ENCODE measurements around the gene SETD1B. TPM values are rescaled to one million over a fixed set of nuclear protein-coding genes. Genes with fewer than 3 reads are reported as not detected.
"Not testable (repeated sequence)": the region's sequence is repeated elsewhere in the genome, so short reads cannot be mapped to it uniquely, and the experiment has no call there.

SETD1B gene
- total RNA-seq (ENCODE audit: low replicate concordance): 1.8 and 4.4 TPM in 2 replicates

DNA sequence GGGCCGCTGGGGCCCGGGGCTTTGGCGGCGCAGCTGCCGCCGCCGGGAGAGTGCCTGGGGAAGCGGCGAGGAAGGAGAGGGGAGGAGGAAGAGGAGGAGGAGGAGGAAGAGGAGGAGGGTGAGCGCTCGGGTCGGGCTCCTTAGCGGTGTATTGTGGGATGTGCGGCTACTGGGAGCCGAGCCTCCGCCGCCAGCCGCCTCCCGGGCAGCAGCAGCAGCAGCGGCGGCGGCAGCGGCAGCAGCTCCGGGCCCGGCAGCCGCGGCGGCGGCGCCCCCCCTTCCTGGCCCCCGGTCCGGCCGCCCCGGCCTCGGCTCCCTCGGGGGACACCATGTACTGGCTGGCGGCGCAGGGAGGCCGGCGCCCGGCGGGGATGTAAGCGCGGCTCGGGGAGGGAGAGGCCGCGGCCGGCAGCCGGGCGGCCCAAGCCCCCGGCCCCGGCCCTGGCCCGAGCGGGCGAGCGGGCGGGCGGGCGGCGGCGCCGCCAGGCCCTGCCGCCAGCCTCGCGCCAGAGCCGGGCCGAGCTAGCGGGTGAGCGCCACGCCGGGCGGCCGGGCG, at the start of gene SETD1B:
Gene SETD1B (plus strand): TSS at position 149 of the 556 bp plus-strand sequence. CDS start 729 bp downstream, outside the sequence.
- H3K27me3 Mint-ChIP-seq (ENCODE audit: insufficient read depth, low read depth): peaks cover 12% of the 10 kb centered on the region
- Histone ChIP-seq H3K9me3 (ENCODE audit: low read depth) (no peaks in the 10 kb centered on the region), H3K4me1 (peaks cover 21% of the 10 kb centered on the region), H3K27me3 (no peaks in the 10 kb centered on the region), H3F3A (ENCODE audit: low read depth) (peaks cover 49% of the 10 kb centered on the region), H3K4me3 (peak within 1 kb of the TSS; percentile 84), H4K20me1 (ENCODE audit: low read depth) (peaks cover 45% of the 10 kb centered on the region), H3K27ac (peak within 1 kb of the TSS; percentile 96), H3K9ac (peak within 1 kb of the TSS; percentile 47), H3K4me2 (peak within 1 kb of the TSS; percentile 99), H2AFZ (replicated peaks) (no peak within 1 kb of the TSS), H3K36me3 (no peaks in the 10 kb centered on the region), H3K79me2 (ENCODE audit: low read depth) (peaks cover 89% of the 10 kb centered on the region)
- peak; percentile 72 for DNase-seq (ENCODE audit: low spot score)
- peak within 1 kb of the TSS; percentile 97 for H3K4me3 Mint-ChIP-seq
- H3K4me1 Mint-ChIP-seq: peaks cover 29% of the 10 kb centered on the region
- H3K9me3 Mint-ChIP-seq: no peaks in the 10 kb centered on the region
- TF ChIP-seq, protein P1, sequence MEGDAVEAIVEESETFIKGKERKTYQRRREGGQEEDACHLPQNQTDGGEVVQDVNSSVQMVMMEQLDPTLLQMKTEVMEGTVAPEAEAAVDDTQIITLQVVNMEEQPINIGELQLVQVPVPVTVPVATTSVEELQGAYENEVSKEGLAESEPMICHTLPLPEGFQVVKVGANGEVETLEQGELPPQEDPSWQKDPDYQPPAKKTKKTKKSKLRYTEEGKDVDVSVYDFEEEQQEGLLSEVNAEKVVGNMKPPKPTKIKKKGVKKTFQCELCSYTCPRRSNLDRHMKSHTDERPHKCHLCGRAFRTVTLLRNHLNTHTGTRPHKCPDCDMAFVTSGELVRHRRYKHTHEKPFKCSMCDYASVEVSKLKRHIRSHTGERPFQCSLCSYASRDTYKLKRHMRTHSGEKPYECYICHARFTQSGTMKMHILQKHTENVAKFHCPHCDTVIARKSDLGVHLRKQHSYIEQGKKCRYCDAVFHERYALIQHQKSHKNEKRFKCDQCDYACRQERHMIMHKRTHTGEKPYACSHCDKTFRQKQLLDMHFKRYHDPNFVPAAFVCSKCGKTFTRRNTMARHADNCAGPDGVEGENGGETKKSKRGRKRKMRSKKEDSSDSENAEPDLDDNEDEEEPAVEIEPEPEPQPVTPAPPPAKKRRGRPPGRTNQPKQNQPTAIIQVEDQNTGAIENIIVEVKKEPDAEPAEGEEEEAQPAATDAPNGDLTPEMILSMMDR (IDR thresholded peaks at IDR 0.05): no peak
- no peak for TF ChIP-seq EZH2 (IDR thresholded peaks at IDR 0.05)
- no peak for TF ChIP-seq EZH2phosphoT487 (IDR thresholded peaks at IDR 0.05)
- H3K36me3 Mint-ChIP-seq: peaks cover 14% of the 10 kb centered on the region
- peak within 1 kb of the TSS; percentile 100 for H3K27ac Mint-ChIP-seq

DNA sequence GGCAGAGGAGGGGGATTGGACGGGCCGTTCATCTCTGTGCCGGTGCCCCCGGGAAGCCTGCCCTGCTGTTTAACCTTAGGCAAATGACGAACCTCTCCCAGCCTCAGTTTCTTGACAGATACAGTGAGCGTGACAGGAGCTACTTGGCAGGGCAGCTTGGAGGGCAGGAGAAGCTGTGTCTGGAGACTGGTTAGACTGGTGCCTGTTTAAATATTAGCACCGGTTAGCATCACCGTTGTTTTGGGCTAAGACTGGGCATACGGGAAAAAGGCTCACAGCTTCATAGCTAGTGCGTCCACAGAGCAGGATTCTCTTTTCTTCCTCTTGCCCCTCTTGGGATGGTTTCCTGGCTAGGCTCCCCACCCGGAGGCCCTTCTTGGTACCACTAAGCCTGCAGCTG, 49.0 kb upstream of the SETD1B start:
- H3K4me2 ChIP-seq: no peak overlapping the region
- peak overlapping the region; percentile 72 for H3K27ac Mint-ChIP-seq
- no peaks in the 10 kb centered on the region for H3K4me1 ChIP-seq
- no peak overlapping the region for H3K4me3 ChIP-seq
- no peaks in the 10 kb centered on the region for H3K9me3 ChIP-seq (ENCODE audit: low read depth)
- H3K4me3 Mint-ChIP-seq: no peak overlapping the region
- no peak for TF ChIP-seq EZH2 (IDR thresholded peaks at IDR 0.05)
- no peak for TF ChIP-seq EZH2phosphoT487 (IDR thresholded peaks at IDR 0.05)
- TF ChIP-seq, protein P1 (IDR thresholded peaks at IDR 0.05): no peak
- H3F3A ChIP-seq (ENCODE audit: low read depth): no peaks in the 10 kb centered on the region
- H3K4me1 Mint-ChIP-seq: no peaks in the 10 kb centered on the region
- no peaks in the 10 kb centered on the region for H4K20me1 ChIP-seq (ENCODE audit: low read depth)
- H3K27me3 Mint-ChIP-seq (ENCODE audit: insufficient read depth, low read depth): peaks cover 2% of the 10 kb centered on the region
- no peaks in the 10 kb centered on the region for H3K27me3 ChIP-seq
- no peaks in the 10 kb centered on the region for H3K9me3 Mint-ChIP-seq
- H3K27ac ChIP-seq: no peak overlapping the region
- H3K36me3 Mint-ChIP-seq: peaks cover 8% of the 10 kb centered on the region
- H3K79me2 ChIP-seq (ENCODE audit: low read depth): no peaks in the 10 kb centered on the region
- DNase-seq (ENCODE audit: low spot score): no peak
- H3K9ac ChIP-seq: no peak overlapping the region
- H3K36me3 ChIP-seq: no peaks in the 10 kb centered on the region
- H2AFZ ChIP-seq (replicated peaks): no peak overlapping the region

DNA sequence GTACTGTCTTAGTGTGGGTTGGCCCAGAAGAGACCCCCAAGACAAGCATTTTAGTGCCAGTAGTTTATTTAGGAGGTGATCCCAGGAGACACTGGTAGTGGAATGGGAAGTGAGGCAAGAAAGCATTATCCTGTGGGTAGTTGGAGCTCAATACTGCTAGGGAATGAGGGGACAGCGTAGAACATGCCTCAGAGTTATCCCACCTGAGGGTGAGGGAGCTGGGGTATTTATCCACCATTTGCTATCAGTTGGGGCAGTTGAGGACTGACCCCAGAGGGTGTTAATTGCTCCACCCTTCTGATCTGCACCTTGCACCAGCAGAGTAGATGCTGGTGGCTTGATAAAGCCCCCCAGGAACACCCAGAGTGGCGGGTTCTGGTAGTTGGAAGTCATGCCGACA, 48.2 kb upstream of the SETD1B start:
- H4K20me1 ChIP-seq (ENCODE audit: low read depth): no peaks in the 10 kb centered on the region
- Mint-ChIP-seq H3K4me3 (no peak overlapping the region), H3K36me3 (peaks cover 8% of the 10 kb centered on the region), H3K27ac (no peak overlapping the region), H3K4me1 (no peaks in the 10 kb centered on the region), H3K9me3 (no peaks in the 10 kb centered on the region), H3K27me3 (ENCODE audit: insufficient read depth, low read depth) (peaks cover 4% of the 10 kb centered on the region)
- H3K4me3 ChIP-seq: no peak overlapping the region
- H3K27me3 ChIP-seq: no peaks in the 10 kb centered on the region
- no peak overlapping the region for H3K4me2 ChIP-seq
- no peaks in the 10 kb centered on the region for H3K36me3 ChIP-seq
- no peak overlapping the region for H3K9ac ChIP-seq
- no peaks in the 10 kb centered on the region for H3K4me1 ChIP-seq
- no peak overlapping the region for H3K27ac ChIP-seq
- no peak overlapping the region for H2AFZ ChIP-seq (replicated peaks)
- H3K9me3 ChIP-seq (ENCODE audit: low read depth): no peaks in the 10 kb centered on the region
- DNase-seq (ENCODE audit: low spot score): no peak
- H3F3A ChIP-seq (ENCODE audit: low read depth): no peaks in the 10 kb centered on the region
- TF ChIP-seq, protein P1 (IDR thresholded peaks at IDR 0.05): no peak
- TF ChIP-seq EZH2 (IDR thresholded peaks at IDR 0.05): no peak
- no peak for TF ChIP-seq EZH2phosphoT487 (IDR thresholded peaks at IDR 0.05)
- H3K79me2 ChIP-seq (ENCODE audit: low read depth): no peaks in the 10 kb centered on the region

DNA sequence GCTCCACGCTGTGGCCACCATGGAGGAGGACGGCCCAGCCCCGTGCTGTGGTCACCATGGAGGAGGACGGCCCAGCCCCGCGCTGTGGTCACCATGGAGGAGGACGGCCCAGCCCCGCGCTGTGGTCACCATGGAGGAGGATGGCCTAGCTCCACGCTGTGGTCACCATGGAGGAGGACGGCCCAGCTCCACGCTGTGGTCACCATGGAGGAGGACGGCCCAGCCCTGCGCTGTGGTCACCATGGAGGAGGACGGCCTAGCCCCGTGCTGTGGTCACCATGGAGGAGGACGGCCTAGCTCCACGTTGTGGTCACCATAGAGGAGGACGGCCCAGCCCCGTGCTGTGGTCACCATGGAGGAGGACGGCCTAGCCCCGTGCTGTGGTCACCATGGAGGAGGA, 45.3 kb upstream of the SETD1B start:
- H3K79me2 ChIP-seq (ENCODE audit: low read depth); DNase-seq (ENCODE audit: low spot score); H3K36me3 ChIP-seq; H3K9ac ChIP-seq; H2AFZ ChIP-seq (replicated peaks); H3K4me3 ChIP-seq; H3K27me3 Mint-ChIP-seq (ENCODE audit: insufficient read depth, low read depth); H3K4me1 ChIP-seq; H3K9me3 ChIP-seq (ENCODE audit: low read depth); H3K4me3 Mint-ChIP-seq; H3K4me1 Mint-ChIP-seq; H3K4me2 ChIP-seq; H3K27ac Mint-ChIP-seq; H3F3A ChIP-seq (ENCODE audit: low read depth); H4K20me1 ChIP-seq (ENCODE audit: low read depth); H3K27me3 ChIP-seq; H3K27ac ChIP-seq; H3K9me3 Mint-ChIP-seq; H3K36me3 Mint-ChIP-seq: not testable (repeated sequence)
